ENCODE measurements around the gene DRGX.

GRCh38 chr10:49318755-49319154, 77.1 kb downstream of the DRGX start:
- TF ChIP-seq ZNF791 (tag by site-specific recombination; IDR thresholded peaks at IDR 0.05) (no peak), ZNF433 (tag by site-specific recombination; IDR thresholded peaks at IDR 0.05; ENCODE audit: low read depth) (no peak), ZBTB26 (tag by site-specific recombination; optimal IDR thresholded peaks at IDR 0.05) (no peak), ZSCAN30 (tag by site-specific recombination; IDR thresholded peaks at IDR 0.05) (no peak), ZNF121 (tag by site-specific recombination; IDR thresholded peaks at IDR 0.05) (no peak), ZNF202 (tag by site-specific recombination; IDR thresholded peaks at IDR 0.05; ENCODE audit: borderline replicate concordance) (no peak), ZNF311 (tag by site-specific recombination; IDR thresholded peaks at IDR 0.05; ENCODE audit: borderline replicate concordance) (no peak), ZBTB17 (tag by site-specific recombination; IDR thresholded peaks at IDR 0.05) (no peak), ZBTB7A (tag by site-specific recombination; IDR thresholded peaks at IDR 0.05; ENCODE audit: low read depth) (no peak)
- TF ChIP-seq, protein P1, sequence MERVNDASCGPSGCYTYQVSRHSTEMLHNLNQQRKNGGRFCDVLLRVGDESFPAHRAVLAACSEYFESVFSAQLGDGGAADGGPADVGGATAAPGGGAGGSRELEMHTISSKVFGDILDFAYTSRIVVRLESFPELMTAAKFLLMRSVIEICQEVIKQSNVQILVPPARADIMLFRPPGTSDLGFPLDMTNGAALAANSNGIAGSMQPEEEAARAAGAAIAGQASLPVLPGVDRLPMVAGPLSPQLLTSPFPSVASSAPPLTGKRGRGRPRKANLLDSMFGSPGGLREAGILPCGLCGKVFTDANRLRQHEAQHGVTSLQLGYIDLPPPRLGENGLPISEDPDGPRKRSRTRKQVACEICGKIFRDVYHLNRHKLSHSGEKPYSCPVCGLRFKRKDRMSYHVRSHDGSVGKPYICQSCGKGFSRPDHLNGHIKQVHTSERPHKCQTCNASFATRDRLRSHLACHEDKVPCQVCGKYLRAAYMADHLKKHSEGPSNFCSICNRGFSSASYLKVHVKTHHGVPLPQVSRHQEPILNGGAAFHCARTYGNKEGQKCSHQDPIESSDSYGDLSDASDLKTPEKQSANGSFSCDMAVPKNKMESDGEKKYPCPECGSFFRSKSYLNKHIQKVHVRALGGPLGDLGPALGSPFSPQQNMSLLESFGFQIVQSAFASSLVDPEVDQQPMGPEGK (tag by site-specific recombination; IDR thresholded peaks at IDR 0.05), result no peak
- TF ChIP-seq, protein P2, sequence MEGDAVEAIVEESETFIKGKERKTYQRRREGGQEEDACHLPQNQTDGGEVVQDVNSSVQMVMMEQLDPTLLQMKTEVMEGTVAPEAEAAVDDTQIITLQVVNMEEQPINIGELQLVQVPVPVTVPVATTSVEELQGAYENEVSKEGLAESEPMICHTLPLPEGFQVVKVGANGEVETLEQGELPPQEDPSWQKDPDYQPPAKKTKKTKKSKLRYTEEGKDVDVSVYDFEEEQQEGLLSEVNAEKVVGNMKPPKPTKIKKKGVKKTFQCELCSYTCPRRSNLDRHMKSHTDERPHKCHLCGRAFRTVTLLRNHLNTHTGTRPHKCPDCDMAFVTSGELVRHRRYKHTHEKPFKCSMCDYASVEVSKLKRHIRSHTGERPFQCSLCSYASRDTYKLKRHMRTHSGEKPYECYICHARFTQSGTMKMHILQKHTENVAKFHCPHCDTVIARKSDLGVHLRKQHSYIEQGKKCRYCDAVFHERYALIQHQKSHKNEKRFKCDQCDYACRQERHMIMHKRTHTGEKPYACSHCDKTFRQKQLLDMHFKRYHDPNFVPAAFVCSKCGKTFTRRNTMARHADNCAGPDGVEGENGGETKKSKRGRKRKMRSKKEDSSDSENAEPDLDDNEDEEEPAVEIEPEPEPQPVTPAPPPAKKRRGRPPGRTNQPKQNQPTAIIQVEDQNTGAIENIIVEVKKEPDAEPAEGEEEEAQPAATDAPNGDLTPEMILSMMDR (tag by site-specific recombination; IDR thresholded peaks at IDR 0.05), result no peak

Measured in HEK293 (cell line).